Endothelial cell of umbilical vein (primary cell): Measurements from ENCODE around the gene TNFRSF8. TPM values are rescaled to one million over a fixed set of nuclear protein-coding genes. Genes with fewer than 3 reads are reported as not detected.

Experiments used
- BruUV-seq: library from RNA; stranded (reverse); fragments of 400-500 nt; replicated peaks from 2 replicates; lab custom pipeline; 2021; lab: Mats Ljungman, UMichigan
- CTCF ChIA-PET: fragments of 300-600, 350-600 bp; sonication (Branson Sonifier 250); formaldehyde crosslinking; loops from one replicate; lab custom pipeline; 2021; ENCODE audit warnings: antibody characterized with exemption, inconsistent platforms; lab: Charles Lee
- POLR2A ChIA-PET: fragments of 300-600, 350-600 bp; sonication (Branson Sonifier 250); formaldehyde crosslinking; loops from one replicate; lab custom pipeline; 2021; ENCODE audit warnings: antibody characterized with exemption, inconsistent platforms; lab: Charles Lee
- DNase-seq: peaks from one replicate; pipeline ENCODE4 v3.0.0-alpha.2; 2011; ENCODE audit warnings: low read depth, low spot score
- FAIRE-seq: peaks from 2 replicates; lab custom pipeline; 2011; peaks lifted over from hg19 to GRCh38; lab: Jason Lieb, UNC
- H2AFZ ChIP-seq: 2 replicates; pipeline ENCODE4 v1.6.0; 2012; ENCODE audit warnings: low read depth, low read length, control low read depth, inconsistent platforms
- H3K27ac ChIP-seq: 2 replicates; pipeline ENCODE4 v1.5.1; 2011; ENCODE audit warnings: low read depth, mild to moderate bottlenecking, control low read depth, low read length, moderate library complexity; ENCODE audit not compliant: insufficient read depth
- H3K27me3 ChIP-seq, 2 experiments: 2 replicates each; pipeline versions ENCODE4 v1.6.0 to v1.6.1; 2011; ENCODE audit warnings: low read length in 2 of 2, mixed read lengths in 1 of 2; ENCODE audit not compliant: control insufficient read depth in 2 of 2, insufficient read depth in 2 of 2
- H3K36me3 ChIP-seq, 2 experiments: 2 replicates in 1 of 2; 3 replicates in 1 of 2; pipeline ENCODE4 v1.5.1; 2011; ENCODE audit warnings: low read length in 2 of 2, mild to moderate bottlenecking in 1 of 2, moderate library complexity in 1 of 2; ENCODE audit not compliant: control insufficient read depth in 2 of 2, insufficient read depth in 2 of 2; ENCODE audit errors: extremely low read depth in 1 of 2
- H3K4me1 ChIP-seq: 3 replicates; pipeline ENCODE4 v1.5.1; 2011; ENCODE audit warnings: mild to moderate bottlenecking, low read length; ENCODE audit not compliant: control insufficient read depth, insufficient read depth; ENCODE audit errors: extremely low read depth
- H3K4me2 ChIP-seq: 2 replicates; pipeline ENCODE4 v1.6.1; 2011; ENCODE audit warnings: low read length, control low read depth, mixed read lengths; ENCODE audit not compliant: insufficient read depth
- H3K4me3 ChIP-seq, 3 experiments: fragments of 200-600 bp in 1 of 3; sonication (generic), shearing (Covaris generic) in 1 of 3; replicated peaks in 1 of 3; 2 replicates each; pipeline ENCODE4 v1.5.1; 2011 to 2016; ENCODE audit warnings: control low read depth in 3 of 3, low read length in 3 of 3, mild to moderate bottlenecking in 2 of 3, inconsistent platforms in 1 of 3, low read depth in 1 of 3, moderate library complexity in 1 of 3; ENCODE audit not compliant: insufficient read depth in 1 of 3
- H3K79me2 ChIP-seq: 2 replicates; pipeline ENCODE4 v1.6.0; 2012; ENCODE audit warnings: low read length, inconsistent platforms; ENCODE audit not compliant: control insufficient read depth, insufficient read depth
- H3K9ac ChIP-seq: replicated peaks from 2 replicates; pipeline ENCODE3; 2011; ENCODE audit warnings: low read length, control low read depth; ENCODE audit not compliant: insufficient read depth; ENCODE audit errors: extremely low read depth
- H3K9me1 ChIP-seq: replicated peaks from 3 replicates; pipeline ENCODE4 v1.6.0; 2011; ENCODE audit warnings: mild to moderate bottlenecking, low read length; ENCODE audit not compliant: control insufficient read depth, insufficient read depth; ENCODE audit errors: extremely low read depth
- H3K9me3 ChIP-seq: replicated peaks from 2 replicates; pipeline ENCODE4 v1.5.1; 2012; ENCODE audit warnings: low read length, inconsistent platforms; ENCODE audit not compliant: control insufficient read depth, insufficient read depth
- H4K20me1 ChIP-seq: replicated peaks from 2 replicates; pipeline ENCODE3; 2011; ENCODE audit warnings: mild to moderate bottlenecking, low read length; ENCODE audit not compliant: control insufficient read depth, insufficient read depth; ENCODE audit errors: extremely low read depth
- EZH2 ChIP-seq: IDR thresholded peaks from 2 replicates; pipeline ENCODE4 v1.6.1; 2012; ENCODE audit warnings: borderline replicate concordance, low read depth, mild to moderate bottlenecking, moderate library complexity, low read length, inconsistent platforms; ENCODE audit not compliant: severe bottlenecking
- FOS ChIP-seq: IDR thresholded peaks from 2 replicates; pipeline ENCODE4 v1.6.1; 2011; ENCODE audit warnings: mild to moderate bottlenecking, low read length, moderate library complexity, borderline replicate concordance; ENCODE audit not compliant: insufficient read depth
- GATA2 ChIP-seq: IDR thresholded peaks from 2 replicates; pipeline ENCODE4 v1.7.0; 2011; ENCODE audit warnings: low read depth, mild to moderate bottlenecking, moderate library complexity, mixed read lengths, low read length; ENCODE audit not compliant: insufficient read length, insufficient read depth
- JUN ChIP-seq: IDR thresholded peaks from 2 replicates; pipeline ENCODE4 v1.6.1; 2011; ENCODE audit warnings: borderline replicate concordance, low read depth; ENCODE audit not compliant: insufficient read length, insufficient read depth
- MAX ChIP-seq: IDR thresholded peaks from 2 replicates; pipeline ENCODE4 v1.6.1; 2011; ENCODE audit not compliant: insufficient read depth, insufficient read length
- MYC ChIP-seq: IDR thresholded peaks from one replicate; pipeline ENCODE4 v1.6.1; 2011; ENCODE audit warnings: mild to moderate bottlenecking, low read depth, low read length
- POLR2A ChIP-seq: IDR thresholded peaks from 2 replicates; pipeline ENCODE4 v1.6.1; 2012; ENCODE audit warnings: low read depth, mild to moderate bottlenecking, control low read depth, low read length
- POLR2AphosphoS5 ChIP-seq: IDR thresholded peaks from 2 replicates; pipeline ENCODE4 v1.6.1; 2012; ENCODE audit warnings: low read depth, mild to moderate bottlenecking, control low read depth, low read length, moderate library complexity; ENCODE audit not compliant: insufficient read depth
- dilution Hi-C: fragments of 300-500 bp; cut with MboI; formaldehyde crosslinking; loops from one replicate; pipeline ENCODE4 v1.15.0; 2019; ENCODE audit warnings: low sequenced_read_pairs; ENCODE audit not compliant: extremely low pct_ligation_motif_present
- intact Hi-C: fragments of 100-400 bp; cut with micrococcal nuclease; formaldehyde crosslinking; loops from one replicate; pipeline ENCODE4 v1.10.0; 2022
- polyA plus RNA-seq, 4 experiments: library from polyadenylated mRNA; depleted of rRNA in 3 of 4; stranded (reverse) in 3 of 4; unstranded in 1 of 4; fragments of >200 nt; gene quantifications; 2 replicates each; pipeline versions ENCODE4 v1.2.1 to v1.2.3, GENCODE V29; 2011 to 2012; ENCODE audit warnings: missing spikeins in 1 of 4
- total RNA-seq: library from RNA; stranded (reverse); gene quantifications from 2 replicates; pipeline ENCODE4 v1.2.3, GENCODE V29; 2021
- TF ChIP-seq, protein P1 (sequence below), 2 donors: IDR thresholded peaks; 1 replicate in 1 of 2; 2 replicates in 1 of 2; pipeline ENCODE4 v1.5.1; 2011; ENCODE audit warnings: low read length in 2 of 2, mild to moderate bottlenecking in 2 of 2, moderate library complexity in 2 of 2, control low read depth in 1 of 2, inconsistent platforms in 1 of 2, low read depth in 1 of 2; ENCODE audit not compliant: insufficient read depth in 1 of 2; ENCODE audit errors: extremely low read depth in 1 of 2

TNFRSF8 gene
- total and polyA plus RNA-seq, 2 donors (not counting 3 experiments of a cell fraction or from before 2014, with no cell fraction given) = 0.47 TPM; not detected in 1

GRCh38 chr1:12021616-12022015 is 41.5 kb upstream of the TNFRSF8 start:
- DNase-seq (no peak), FAIRE-seq (no peak)
- Histone ChIP-seq H3K9me1 (no peaks in the 10 kb centered on the region), H3K27ac (no peak overlapping the region), H3K9me3 (no peaks in the 10 kb centered on the region), H3K36me3 (peaks cover 2 to 18% of the 10 kb centered on the region in 2 experiments), H4K20me1 (no peaks in the 10 kb centered on the region), H3K9ac (no peak overlapping the region), H3K4me2 (no peak overlapping the region), H3K4me3 (no peak overlapping the region), H3K27me3 (no peaks in the 10 kb centered on the region), H3K4me1 (no peaks in the 10 kb centered on the region), H2AFZ (no peak overlapping the region), H3K79me2 (peaks cover 10% of the 10 kb centered on the region)
- CTCF ChIA-PET = no interaction called here
- POLR2A ChIA-PET = no interaction called here
- dilution Hi-C loops = no loop called here
- intact Hi-C loops = no loop called here
- TF ChIP-seq FOS (no peak), EZH2 (no peak), GATA2 (no peak), POLR2AphosphoS5 (no peak)
- TF ChIP-seq, protein P1, sequence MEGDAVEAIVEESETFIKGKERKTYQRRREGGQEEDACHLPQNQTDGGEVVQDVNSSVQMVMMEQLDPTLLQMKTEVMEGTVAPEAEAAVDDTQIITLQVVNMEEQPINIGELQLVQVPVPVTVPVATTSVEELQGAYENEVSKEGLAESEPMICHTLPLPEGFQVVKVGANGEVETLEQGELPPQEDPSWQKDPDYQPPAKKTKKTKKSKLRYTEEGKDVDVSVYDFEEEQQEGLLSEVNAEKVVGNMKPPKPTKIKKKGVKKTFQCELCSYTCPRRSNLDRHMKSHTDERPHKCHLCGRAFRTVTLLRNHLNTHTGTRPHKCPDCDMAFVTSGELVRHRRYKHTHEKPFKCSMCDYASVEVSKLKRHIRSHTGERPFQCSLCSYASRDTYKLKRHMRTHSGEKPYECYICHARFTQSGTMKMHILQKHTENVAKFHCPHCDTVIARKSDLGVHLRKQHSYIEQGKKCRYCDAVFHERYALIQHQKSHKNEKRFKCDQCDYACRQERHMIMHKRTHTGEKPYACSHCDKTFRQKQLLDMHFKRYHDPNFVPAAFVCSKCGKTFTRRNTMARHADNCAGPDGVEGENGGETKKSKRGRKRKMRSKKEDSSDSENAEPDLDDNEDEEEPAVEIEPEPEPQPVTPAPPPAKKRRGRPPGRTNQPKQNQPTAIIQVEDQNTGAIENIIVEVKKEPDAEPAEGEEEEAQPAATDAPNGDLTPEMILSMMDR (IDR thresholded peaks at IDR 0.05; ENCODE audit: extremely low read depth in 1 of 2, insufficient read depth in 1 of 2, low read depth in 1 of 2, low read length in 2 of 2) = no peak
- no TSS peak for BruUV-seq

DNA sequence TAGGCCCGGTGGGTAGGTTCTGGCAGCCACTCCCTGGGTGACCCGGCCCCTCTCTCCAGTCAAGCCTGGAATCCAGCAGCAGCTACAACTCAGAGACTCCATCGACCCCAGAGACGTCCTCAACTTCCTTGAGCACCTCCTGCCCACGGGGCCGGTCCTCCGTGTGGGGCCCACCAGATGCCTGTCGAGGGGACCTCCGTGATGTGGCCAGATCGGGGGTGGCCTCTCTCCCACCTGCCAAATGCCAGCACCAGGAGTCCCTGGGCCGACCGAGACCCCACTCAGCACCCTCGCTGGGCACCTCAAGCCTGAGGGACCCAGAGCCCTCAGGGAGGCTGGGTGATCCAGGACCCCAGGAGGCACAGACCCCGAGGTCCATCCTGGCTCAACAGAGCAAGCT is 41.1 kb upstream of the TNFRSF8 start:
- intact Hi-C loops = no loop called here
- H3K4me1 ChIP-seq = no peaks in the 10 kb centered on the region
- no peak overlapping the region for H3K4me3 ChIP-seq
- no peaks in the 10 kb centered on the region for H3K27me3 ChIP-seq
- no peak overlapping the region for H3K9ac ChIP-seq
- no peaks in the 10 kb centered on the region for H3K9me3 ChIP-seq
- H2AFZ ChIP-seq = no peak overlapping the region
- H3K79me2 ChIP-seq = peaks cover 10% of the 10 kb centered on the region
- DNase-seq (no peak), FAIRE-seq (no peak)
- no peaks in the 10 kb centered on the region for H4K20me1 ChIP-seq
- no peak overlapping the region for H3K27ac ChIP-seq
- dilution Hi-C loops = no loop called here
- H3K4me2 ChIP-seq = no peak overlapping the region
- H3K36me3 ChIP-seq = peaks cover 2 to 18% of the 10 kb centered on the region in 2 experiments
- H3K9me1 ChIP-seq = no peaks in the 10 kb centered on the region
- CTCF ChIA-PET = no interaction called here
- POLR2A ChIA-PET = no interaction called here
- TF ChIP-seq EZH2 (no peak), POLR2A (no peak), GATA2 (no peak), MYC (no peak), FOS (no peak), MAX (no peak), JUN (no peak)
- TF ChIP-seq, protein P1 (IDR thresholded peaks at IDR 0.05; ENCODE audit: extremely low read depth in 1 of 2, insufficient read depth in 1 of 2, low read depth in 1 of 2, low read length in 2 of 2) = no peak
- no TSS peak for BruUV-seq
